Thyroid gland (tissue), 4 donors: ENCODE measurements around the gene CASP4.

ENCODE experiments used
- POLR2A ChIP-seq, 2 donors: fragments of 450-650 bp; IDR thresholded peaks; one replicate each; pipeline ENCODE4 v1.6.1; 2017; ENCODE audit warnings: antibody characterized with exemption in 2 of 2, mild to moderate bottlenecking in 2 of 2, moderate library complexity in 1 of 2
- TF ChIP-seq, protein P1 (sequence below), 6 experiments: fragments of 200-600 bp in 3 of 6; fragments of 450-650 bp in 3 of 6; sonication (generic) in 3 of 6; IDR thresholded peaks; one replicate each; pipeline ENCODE4 v1.5.1; 2016 to 2019; ENCODE audit warnings: antibody characterized with exemption in 6 of 6, mild to moderate bottlenecking in 2 of 6, inconsistent platforms in 1 of 6, moderate library complexity in 1 of 6

DNA sequence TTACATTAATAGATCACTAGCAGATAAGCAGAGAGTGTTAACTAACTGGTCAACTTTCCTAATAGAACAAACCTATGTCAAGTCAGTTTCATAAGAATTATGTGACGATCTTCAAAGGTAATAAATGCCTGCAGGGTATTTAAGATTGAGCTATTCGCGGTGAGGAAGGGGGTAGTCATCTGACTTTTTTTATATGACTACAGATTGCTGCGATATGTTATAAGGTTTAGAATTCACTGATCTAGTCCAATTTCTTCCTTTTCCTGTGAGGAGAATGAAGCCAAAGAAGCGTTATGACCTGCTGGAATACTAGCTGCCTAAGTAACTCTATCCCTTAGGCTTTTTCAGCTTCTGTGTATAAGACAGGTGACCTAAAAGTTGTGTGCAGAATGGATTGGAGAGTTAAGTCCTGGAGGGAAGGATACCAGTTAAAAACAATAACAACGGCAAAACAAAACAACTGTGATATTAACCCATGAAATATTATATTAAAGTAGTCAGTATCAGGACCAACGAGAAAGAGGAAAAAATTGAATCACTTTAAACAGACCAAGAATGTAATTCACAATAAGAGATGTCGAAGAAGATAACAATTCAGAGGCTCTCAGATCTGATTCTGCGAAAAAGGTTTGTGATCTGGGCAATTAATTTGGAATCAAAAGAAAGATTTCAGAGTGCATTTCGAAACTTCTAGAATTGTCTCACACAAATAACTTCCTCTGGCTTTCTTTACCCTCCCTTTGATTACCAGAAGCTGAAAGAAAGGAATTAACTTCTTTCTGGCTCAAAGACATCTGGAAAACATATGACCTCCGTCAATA, 630 bp downstream of the CASP4 start:
- TF ChIP-seq, protein P1, sequence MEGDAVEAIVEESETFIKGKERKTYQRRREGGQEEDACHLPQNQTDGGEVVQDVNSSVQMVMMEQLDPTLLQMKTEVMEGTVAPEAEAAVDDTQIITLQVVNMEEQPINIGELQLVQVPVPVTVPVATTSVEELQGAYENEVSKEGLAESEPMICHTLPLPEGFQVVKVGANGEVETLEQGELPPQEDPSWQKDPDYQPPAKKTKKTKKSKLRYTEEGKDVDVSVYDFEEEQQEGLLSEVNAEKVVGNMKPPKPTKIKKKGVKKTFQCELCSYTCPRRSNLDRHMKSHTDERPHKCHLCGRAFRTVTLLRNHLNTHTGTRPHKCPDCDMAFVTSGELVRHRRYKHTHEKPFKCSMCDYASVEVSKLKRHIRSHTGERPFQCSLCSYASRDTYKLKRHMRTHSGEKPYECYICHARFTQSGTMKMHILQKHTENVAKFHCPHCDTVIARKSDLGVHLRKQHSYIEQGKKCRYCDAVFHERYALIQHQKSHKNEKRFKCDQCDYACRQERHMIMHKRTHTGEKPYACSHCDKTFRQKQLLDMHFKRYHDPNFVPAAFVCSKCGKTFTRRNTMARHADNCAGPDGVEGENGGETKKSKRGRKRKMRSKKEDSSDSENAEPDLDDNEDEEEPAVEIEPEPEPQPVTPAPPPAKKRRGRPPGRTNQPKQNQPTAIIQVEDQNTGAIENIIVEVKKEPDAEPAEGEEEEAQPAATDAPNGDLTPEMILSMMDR (IDR thresholded peaks at IDR 0.05), result no peak
- TF ChIP-seq POLR2A (IDR thresholded peaks at IDR 0.05), result no peak
